H1 (cell line): ENCODE results near the gene PCDH9. TPM values are rescaled to one million over a fixed set of nuclear protein-coding genes. Genes with fewer than 3 reads are reported as not detected.

Experiments used
- CTCF ChIA-PET: fragments of 300-600 bp; sonication (Branson Sonifier 250); formaldehyde crosslinking; loops from one replicate; lab custom pipeline; 2021; ENCODE audit not compliant: partially characterized antibody; lab: Charles Lee
- POLR2A ChIA-PET: fragments of 300-600 bp; sonication (Branson Sonifier 250); formaldehyde crosslinking; loops from one replicate; lab custom pipeline; 2021; ENCODE audit warnings: inconsistent platforms; ENCODE audit not compliant: partially characterized antibody; lab: Charles Lee
- DNase-seq, 2 experiments: peaks; one replicate each; pipeline versions ENCODE4 v3.0.0 to v3.0.0-alpha.2; 2010 to 2022; ENCODE audit warnings: low spot score in 2 of 2, low read depth in 1 of 2, mixed read lengths in 1 of 2
- FAIRE-seq: peaks from 2 replicates; lab custom pipeline; 2011; peaks lifted over from hg19 to GRCh38; lab: Jason Lieb, UNC
- H2AFZ ChIP-seq: 2 replicates; pipeline ENCODE4 v1.8.1; 2012; ENCODE audit warnings: low read length, inconsistent platforms
- H2AK5ac ChIP-seq: 2 replicates; pipeline ENCODE4 v1.6.1; 2013; ENCODE audit warnings: low read depth, low read length
- H2BK120ac ChIP-seq: replicated peaks from 2 replicates; pipeline ENCODE3; 2013; ENCODE audit warnings: low read depth, low read length, inconsistent platforms
- H2BK12ac ChIP-seq: 2 replicates; pipeline ENCODE4 v1.6.1; 2013; ENCODE audit warnings: low read depth, low read length
- H2BK15ac ChIP-seq: 2 replicates; pipeline ENCODE4 v1.6.1; 2013; ENCODE audit warnings: low read length
- H2BK20ac ChIP-seq: 2 replicates; pipeline ENCODE4 v1.6.1; 2013; ENCODE audit warnings: low read length
- H2BK5ac ChIP-seq: 2 replicates; pipeline ENCODE4 v1.6.1; 2013; ENCODE audit warnings: low read depth, low read length
- H3K14ac ChIP-seq: 2 replicates; pipeline ENCODE4 v1.6.1; 2013; ENCODE audit warnings: inconsistent platforms; ENCODE audit not compliant: insufficient read length
- H3K18ac ChIP-seq: 2 replicates; pipeline ENCODE4 v1.6.1; 2013; ENCODE audit warnings: low read length; ENCODE audit errors: extremely low read depth
- H3K23ac ChIP-seq: 2 replicates; pipeline ENCODE4 v1.6.1; 2013; ENCODE audit warnings: inconsistent platforms; ENCODE audit not compliant: insufficient read length
- H3K23me2 ChIP-seq: 2 replicates; pipeline ENCODE4 v1.6.1; 2013; ENCODE audit warnings: low read depth, low read length
- H3K27ac ChIP-seq: 2 replicates; pipeline ENCODE4 v1.6.1; 2011; ENCODE audit warnings: low read depth, low read length, inconsistent platforms
- H3K27me3 ChIP-seq, 4 experiments: replicated peaks in 1 of 4; 1 replicate in 1 of 4; 2 replicates in 3 of 4; pipeline versions ENCODE4 v1.6.1 to v1.8.1; 2011 to 2013; ENCODE audit warnings: low read length in 3 of 4, mild to moderate bottlenecking in 3 of 4, inconsistent platforms in 2 of 4, mixed read lengths in 2 of 4, moderate library complexity in 1 of 4; ENCODE audit not compliant: control insufficient read depth in 3 of 4, insufficient read depth in 3 of 4; ENCODE audit errors: extremely low read depth in 1 of 4
- H3K36me3 ChIP-seq, 4 experiments: 2 replicates each; pipeline versions ENCODE4 v1.6.1 to v1.8.1; 2011 to 2013; ENCODE audit warnings: mild to moderate bottlenecking in 4 of 4, low read length in 3 of 4, moderate library complexity in 2 of 4, control low read depth in 1 of 4, inconsistent platforms in 1 of 4; ENCODE audit not compliant: insufficient read depth in 4 of 4, control insufficient read depth in 2 of 4
- H3K4ac ChIP-seq: replicated peaks from 2 replicates; pipeline ENCODE3; 2013; ENCODE audit warnings: low read length, low read depth, mixed read lengths, inconsistent platforms; ENCODE audit not compliant: insufficient read length
- H3K4me1 ChIP-seq, 4 experiments: replicated peaks in 1 of 4; 1 replicate in 1 of 4; 2 replicates in 3 of 4; pipeline versions ENCODE4 v1.6.1 to v1.8.1; 2011 to 2013; ENCODE audit warnings: low read length in 3 of 4, inconsistent platforms in 2 of 4, mixed read lengths in 1 of 4; ENCODE audit not compliant: insufficient read depth in 4 of 4, control insufficient read depth in 3 of 4
- H3K4me2 ChIP-seq, 2 experiments: 2 replicates each; pipeline versions ENCODE4 v1.6.1 to v1.8.1; 2011 to 2013; ENCODE audit warnings: low read depth in 2 of 2, low read length in 2 of 2, control low read depth in 1 of 2, inconsistent platforms in 1 of 2, mild to moderate bottlenecking in 1 of 2; ENCODE audit not compliant: insufficient read depth in 1 of 2
- H3K4me3 ChIP-seq, 4 experiments: fragments of 200-600, 300-600 bp in 1 of 4; sonication (generic), shearing (Covaris generic), sonication (Bioruptor Twin) in 1 of 4; 2 replicates each; pipeline versions ENCODE4 v1.5.1 to v1.8.1; 2011 to 2016; ENCODE audit warnings: low read length in 4 of 4, low read depth in 3 of 4, control low read depth in 2 of 4, inconsistent platforms in 2 of 4, mild to moderate bottlenecking in 2 of 4, mixed read lengths in 1 of 4, moderate library complexity in 1 of 4; ENCODE audit not compliant: insufficient read depth in 2 of 4; ENCODE audit errors: extremely low read depth in 1 of 4
- H3K56ac ChIP-seq: replicated peaks from 2 replicates; pipeline ENCODE3; 2013; ENCODE audit warnings: low read depth, mild to moderate bottlenecking, mixed read lengths, low read length, inconsistent platforms; ENCODE audit not compliant: insufficient read length
- H3K79me1 ChIP-seq: 2 replicates; pipeline ENCODE4 v1.6.1; 2013; ENCODE audit warnings: low read depth, low read length, control low read depth
- H3K79me2 ChIP-seq, 2 experiments: 2 replicates each; pipeline versions ENCODE4 v1.6.1 to v1.8.1; 2012 to 2013; ENCODE audit warnings: low read length in 2 of 2, mild to moderate bottlenecking in 2 of 2, inconsistent platforms in 1 of 2; ENCODE audit not compliant: insufficient read depth in 2 of 2, control insufficient read depth in 1 of 2
- H3K9ac ChIP-seq, 4 experiments: replicated peaks in 1 of 4; 1 replicate in 1 of 4; 2 replicates in 3 of 4; pipeline versions ENCODE4 v1.6.1 to v1.8.1; 2011 to 2013; ENCODE audit warnings: low read depth in 3 of 4, low read length in 3 of 4, control low read depth in 2 of 4, mild to moderate bottlenecking in 2 of 4, moderate library complexity in 2 of 4, inconsistent platforms in 1 of 4; ENCODE audit errors: extremely low read depth in 1 of 4
- H3K9me3 ChIP-seq, 2 experiments: 2 replicates each; pipeline versions ENCODE4 v1.6.1 to v1.8.1; 2012 to 2013; ENCODE audit warnings: mild to moderate bottlenecking in 2 of 2, moderate library complexity in 2 of 2, control low read depth in 1 of 2, inconsistent platforms in 1 of 2, low read depth in 1 of 2, low read length in 1 of 2, mixed read lengths in 1 of 2; ENCODE audit not compliant: insufficient read depth in 2 of 2
- H4K20me1 ChIP-seq, 2 experiments: replicated peaks in 1 of 2; 2 replicates each; pipeline versions ENCODE3 to v1.8.1; 2011 to 2013; ENCODE audit warnings: inconsistent platforms in 2 of 2, low read length in 2 of 2, mild to moderate bottlenecking in 1 of 2; ENCODE audit not compliant: insufficient read depth in 2 of 2, control insufficient read depth in 1 of 2
- H4K5ac ChIP-seq: 2 replicates; pipeline ENCODE4 v1.6.1; 2013; ENCODE audit warnings: low read length, low read depth, mixed read lengths, inconsistent platforms; ENCODE audit not compliant: insufficient read length
- H4K8ac ChIP-seq: 2 replicates; pipeline ENCODE4 v1.8.0; 2013; ENCODE audit warnings: mild to moderate bottlenecking, moderate library complexity, low read length, inconsistent platforms; ENCODE audit not compliant: insufficient read depth; ENCODE audit errors: extremely low read depth
- H4K91ac ChIP-seq: replicated peaks from 2 replicates; pipeline ENCODE3; 2013; ENCODE audit warnings: low read length, mixed read lengths, inconsistent platforms; ENCODE audit not compliant: insufficient read length
- ATF2 ChIP-seq: IDR thresholded peaks from 2 replicates; pipeline ENCODE4 v1.6.1; 2012; ENCODE audit warnings: low read length, inconsistent platforms
- CBX5 ChIP-seq: fragments of 300-800, 300-1000 bp; sonication (generic); IDR thresholded peaks from 2 replicates; pipeline ENCODE4 v1.7.1; 2016; ENCODE audit warnings: antibody characterized with exemption, low read length, low read depth
- E2F6 ChIP-seq: IDR thresholded peaks from 2 replicates; pipeline ENCODE4 v1.6.1; 2012; ENCODE audit warnings: inconsistent platforms
- GABPA ChIP-seq: IDR thresholded peaks from 2 replicates; pipeline ENCODE4 v1.6.1; 2011; ENCODE audit warnings: mild to moderate bottlenecking, low read length, moderate library complexity, borderline replicate concordance; ENCODE audit not compliant: insufficient read depth
- GTF2F1 ChIP-seq: IDR thresholded peaks from 2 replicates; pipeline ENCODE4 v1.6.1; 2012; ENCODE audit warnings: low read depth, low read length, improper control_type of control experiment, borderline replicate concordance
- KDM4A ChIP-seq: IDR thresholded peaks from one replicate; pipeline ENCODE4 v1.7.1; 2012; ENCODE audit warnings: low read depth, mild to moderate bottlenecking, moderate library complexity, low read length, inconsistent platforms; ENCODE audit not compliant: severe bottlenecking
- MAX ChIP-seq: IDR thresholded peaks from 2 replicates; pipeline ENCODE4 v1.6.1; 2012; ENCODE audit warnings: inconsistent platforms
- RFX5 ChIP-seq: IDR thresholded peaks from 2 replicates; pipeline ENCODE4 v1.6.1; 2011; ENCODE audit warnings: low read depth, low read length, improper control_type of control experiment, borderline replicate concordance
- TAF1 ChIP-seq: IDR thresholded peaks from 2 replicates; pipeline ENCODE4 v1.6.1; 2011; ENCODE audit warnings: mild to moderate bottlenecking, low read depth, low read length
- YY1 ChIP-seq: IDR thresholded peaks from 2 replicates; pipeline ENCODE4 v1.6.1; 2011; ENCODE audit warnings: low read depth, mild to moderate bottlenecking, low read length
- WGBS, 2 experiments: shearing (Covaris generic) in 1 of 2; methylation state at CpG; one replicate each; pipeline versions ENCODE4 v1.1.6 to v1.1.7; 2013 to 2015; ENCODE audit warnings: low lambda C conversion rate in 2 of 2, mixed read lengths in 2 of 2, inconsistent platforms in 1 of 2, low coverage in 1 of 2, missing lambda C conversion rate in 1 of 2; ENCODE audit not compliant: insufficient replicate concordance in 2 of 2, insufficient coverage in 1 of 2, insufficient read length in 1 of 2; ENCODE audit errors: extremely low coverage in 1 of 2, missing lambda C conversion rate in 1 of 2; 5-methylcytosine and 5-hydroxymethylcytosine counted together
- polyA plus RNA-seq, 7 experiments: library from polyadenylated mRNA; depleted of rRNA in 3 of 7; stranded (reverse) in 5 of 7; unstranded in 2 of 7; fragments of >200 nt in 5 of 7; fragments of 200-250 nt in 2 of 7; gene quantifications; 1 replicate in 5 of 7; 2 replicates in 1 of 7; 4 replicates in 1 of 7; pipeline versions ENCODE4 v1.2.1 to v1.2.3, GENCODE V29; 2011 to 2013; ENCODE audit warnings: missing spikeins in 2 of 7, mixed read lengths in 2 of 7
- total RNA-seq: library from RNA; stranded (reverse); fragmentation: NEBNext Ultra II Directional; extraction: Animal tissue kit (Norgen Biotek cat#: 25700); gene quantifications from 2 replicates; pipeline ENCODE4 v1.2.1, GENCODE V29; 2021

The PCDH9 gene
- total and polyA plus RNA-seq, 2 of the 8 experiments (the other 6 are each of a cell fraction or from before 2014, with no cell fraction given): 0.12 to 0.60 TPM

GRCh38 chr13:66578305-66578704 is 651.8 kb downstream of the PCDH9 start:
- H4K5ac ChIP-seq: no peak overlapping the region
- no peak overlapping the region for H2BK120ac ChIP-seq
- no peak overlapping the region for H2BK20ac ChIP-seq
- H2AK5ac ChIP-seq: no peak overlapping the region
- no peak overlapping the region for H3K27ac ChIP-seq
- H3K36me3 ChIP-seq: no peaks in the 10 kb centered on the region
- 88% methylated on average over 2 of the region's 2 CpGs; no CpG with 5 or more reads in 1 of the 2 experiments for WGBS, 2 experiments
- H3K4me1 ChIP-seq: peaks cover 0 to 3% (median 0%) of the 10 kb centered on the region in 4 experiments; a peak in 1 of 7 replicates
- H2BK12ac ChIP-seq: no peak overlapping the region
- H4K20me1 ChIP-seq: no peaks in the 10 kb centered on the region
- no peaks in the 10 kb centered on the region for H3K9me3 ChIP-seq
- H3K56ac ChIP-seq: no peak overlapping the region
- no peaks in the 10 kb centered on the region for H3K23me2 ChIP-seq
- ChIA-PET POLR2A (no interaction called here), CTCF (no interaction called here)
- TF ChIP-seq E2F6 (no peak), GTF2F1 (no peak), CBX5 (no peak), ATF2 (no peak), YY1 (no peak), KDM4A (no peak), MAX (no peak), RFX5 (no peak), TAF1 (no peak), GABPA (no peak)
- H3K4ac ChIP-seq: no peak overlapping the region
- DNase-seq (no peak), FAIRE-seq (no peak)
- H3K14ac ChIP-seq: no peak overlapping the region
- no peak overlapping the region for H4K91ac ChIP-seq
- H3K79me2 ChIP-seq: no peaks in the 10 kb centered on the region
- no peak overlapping the region for H2BK15ac ChIP-seq
- no peak overlapping the region for H3K18ac ChIP-seq
- no peak overlapping the region for H2AFZ ChIP-seq
- no peak overlapping the region for H2BK5ac ChIP-seq
- no peak overlapping the region for H3K4me2 ChIP-seq
- H4K8ac ChIP-seq: no peak overlapping the region
- H3K79me1 ChIP-seq: no peaks in the 10 kb centered on the region
- no peaks in the 10 kb centered on the region for H3K27me3 ChIP-seq
- no peak overlapping the region for H3K9ac ChIP-seq
- no peak overlapping the region for H3K4me3 ChIP-seq
- H3K23ac ChIP-seq: no peak overlapping the region
